Measurements from ENCODE around the gene INPP5D. TPM values are rescaled to one million over a fixed set of nuclear protein-coding genes. Genes with fewer than 3 reads are reported as not detected.

Gene INPP5D
- total and polyA plus RNA-seq, 7 donors: 1.2 to 4.2 (median 2.8) TPM

DNA sequence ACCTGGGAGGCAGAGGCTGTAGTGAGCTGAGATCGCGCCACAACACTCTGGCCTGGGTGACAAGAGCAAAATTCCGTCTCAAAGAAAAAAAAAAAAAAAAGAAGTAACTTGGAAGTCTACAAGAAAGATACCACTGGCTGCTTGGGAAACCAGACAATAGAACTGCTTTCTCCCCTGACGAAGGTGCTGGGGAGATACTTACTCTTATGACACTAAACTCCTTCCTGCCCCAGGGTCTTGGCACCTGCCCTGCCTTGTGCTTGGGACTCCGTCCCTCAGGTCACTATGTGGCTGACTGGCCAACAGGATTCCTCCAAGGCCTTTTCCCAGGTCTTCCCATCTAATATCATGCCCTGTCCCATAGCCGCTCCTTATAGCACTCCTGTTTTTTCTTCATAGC, 30.7 kb downstream of the INPP5D start:
- H3K4me3 ChIP-seq: no peak overlapping the region
- no peaks in the 10 kb centered on the region for H3K27me3 ChIP-seq (ENCODE audit: insufficient read depth in 3 of 3, low read length in 2 of 3)
- WGBS, 3 donors: 86 to 99% (median 88%) methylated on average over 6 of the region's 6 CpGs
- TF ChIP-seq, protein P1, sequence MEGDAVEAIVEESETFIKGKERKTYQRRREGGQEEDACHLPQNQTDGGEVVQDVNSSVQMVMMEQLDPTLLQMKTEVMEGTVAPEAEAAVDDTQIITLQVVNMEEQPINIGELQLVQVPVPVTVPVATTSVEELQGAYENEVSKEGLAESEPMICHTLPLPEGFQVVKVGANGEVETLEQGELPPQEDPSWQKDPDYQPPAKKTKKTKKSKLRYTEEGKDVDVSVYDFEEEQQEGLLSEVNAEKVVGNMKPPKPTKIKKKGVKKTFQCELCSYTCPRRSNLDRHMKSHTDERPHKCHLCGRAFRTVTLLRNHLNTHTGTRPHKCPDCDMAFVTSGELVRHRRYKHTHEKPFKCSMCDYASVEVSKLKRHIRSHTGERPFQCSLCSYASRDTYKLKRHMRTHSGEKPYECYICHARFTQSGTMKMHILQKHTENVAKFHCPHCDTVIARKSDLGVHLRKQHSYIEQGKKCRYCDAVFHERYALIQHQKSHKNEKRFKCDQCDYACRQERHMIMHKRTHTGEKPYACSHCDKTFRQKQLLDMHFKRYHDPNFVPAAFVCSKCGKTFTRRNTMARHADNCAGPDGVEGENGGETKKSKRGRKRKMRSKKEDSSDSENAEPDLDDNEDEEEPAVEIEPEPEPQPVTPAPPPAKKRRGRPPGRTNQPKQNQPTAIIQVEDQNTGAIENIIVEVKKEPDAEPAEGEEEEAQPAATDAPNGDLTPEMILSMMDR (IDR thresholded peaks at IDR 0.05): no peak
- no peak overlapping the region for H3K27ac ChIP-seq
- ATAC-seq (no peak), DNase-seq (no peak)
- H3K9me3 ChIP-seq: no peaks in the 10 kb centered on the region
- no peaks in the 10 kb centered on the region for H3K36me3 ChIP-seq (ENCODE audit: insufficient read depth in 1 of 2, low read depth in 1 of 2)
- intact Hi-C loops (cut with DNase I): no loop called here
- H3K4me1 ChIP-seq: peaks cover 6% of the 10 kb centered on the region

DNA sequence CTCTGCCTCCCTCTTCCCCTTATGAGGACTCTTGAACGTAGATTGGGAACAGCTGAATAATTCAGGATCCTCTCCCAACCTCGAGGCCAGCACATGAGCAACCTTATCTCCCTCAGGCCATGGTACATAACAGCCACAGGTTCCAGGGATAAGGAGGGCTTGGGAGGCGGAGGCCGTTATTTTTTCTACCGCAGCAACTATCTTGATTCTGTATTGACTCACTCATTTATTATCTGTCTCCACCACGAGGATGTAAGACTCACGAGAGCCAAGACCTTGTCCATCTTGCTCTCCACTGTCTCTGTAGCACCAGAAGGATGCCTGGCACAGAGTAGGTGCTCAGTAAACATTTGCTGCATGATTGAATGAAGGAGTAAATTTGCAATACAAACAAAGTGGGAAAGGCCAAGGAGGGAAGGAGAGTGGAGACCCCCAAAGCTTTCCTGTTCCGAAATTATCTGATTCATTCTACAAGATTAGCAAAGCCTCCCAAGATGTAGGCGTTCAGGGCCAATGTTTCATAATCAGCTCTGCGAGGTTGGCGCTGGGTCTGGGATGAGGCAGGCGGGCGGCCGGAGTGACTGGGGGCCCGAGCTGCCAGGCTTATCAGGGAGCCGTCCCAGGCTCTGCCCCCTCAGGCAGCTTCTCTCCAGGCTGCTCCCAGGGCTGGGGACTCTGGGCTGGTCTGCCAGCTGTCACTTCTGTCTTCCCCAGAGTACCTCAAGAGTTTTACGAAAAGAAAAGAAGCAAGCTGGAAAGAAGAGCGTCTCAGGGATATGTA, 31.6 kb downstream of the INPP5D start:
- DNase-seq (no peak), ATAC-seq (no peak)
- Histone ChIP-seq H3K27ac (no peak overlapping the region), H3K27me3 (ENCODE audit: insufficient read depth in 3 of 3, low read length in 2 of 3) (no peaks in the 10 kb centered on the region), H3K9me3 (no peaks in the 10 kb centered on the region), H3K36me3 (ENCODE audit: insufficient read depth in 1 of 2, low read depth in 1 of 2) (no peaks in the 10 kb centered on the region), H3K4me1 (peaks cover 4% of the 10 kb centered on the region), H3K4me3 (no peak overlapping the region)
- 88 to 89% (median 89%) methylated on average over 18 of the region's 18 CpGs for WGBS, 3 donors
- TF ChIP-seq, protein P1 (IDR thresholded peaks at IDR 0.05): no peak
- intact Hi-C loops (cut with DNase I): no loop called here

DNA sequence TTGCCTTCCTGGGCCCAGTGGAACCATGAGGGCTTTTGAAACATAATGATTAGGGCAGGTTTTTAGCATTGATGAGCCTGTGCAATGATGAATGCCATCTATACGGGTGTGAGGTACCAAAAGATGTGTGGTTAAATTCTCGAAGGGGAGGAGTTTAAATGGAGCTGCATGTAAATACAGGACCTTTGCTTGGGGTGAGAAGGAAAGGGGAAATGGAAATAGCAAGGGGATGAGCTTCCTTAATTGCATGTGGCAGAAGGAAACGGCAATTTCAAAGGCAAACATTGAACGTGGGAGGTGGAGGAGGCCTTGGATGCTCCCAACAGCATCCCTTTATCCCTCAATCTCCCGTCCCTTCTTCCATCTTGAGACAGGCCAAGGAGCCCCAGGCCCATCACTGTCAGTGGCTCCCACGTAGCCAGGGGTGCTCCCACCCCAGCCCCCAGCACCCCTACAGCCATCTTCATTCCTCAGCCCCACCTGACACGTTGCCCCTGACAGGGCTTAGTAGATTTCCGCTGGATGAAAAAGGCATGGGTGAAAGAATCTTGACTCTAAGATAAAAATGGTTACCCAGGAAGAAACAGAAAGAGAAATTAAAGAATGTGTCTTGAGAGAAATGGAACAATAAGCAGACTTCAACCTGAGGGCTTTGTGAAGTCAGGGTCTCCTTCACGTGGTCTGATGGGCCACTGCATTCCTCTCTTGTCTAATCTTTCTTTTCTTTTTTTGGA, 32.5 kb downstream of the INPP5D start:
- no peak overlapping the region for H3K4me3 ChIP-seq
- no peak for ATAC-seq
- no peaks in the 10 kb centered on the region for H3K36me3 ChIP-seq (ENCODE audit: insufficient read depth in 1 of 2, low read depth in 1 of 2)
- WGBS, 3 donors: 81 to 86% (median 81%) methylated on average over 9 of the region's 9 CpGs
- TF ChIP-seq, protein P1 (IDR thresholded peaks at IDR 0.05): no peak
- no peaks in the 10 kb centered on the region for H3K9me3 ChIP-seq
- no peak overlapping the region for H3K27ac ChIP-seq
- no peaks in the 10 kb centered on the region for H3K4me1 ChIP-seq
- no peak for DNase-seq
- intact Hi-C loops (cut with DNase I): no loop called here
- no peaks in the 10 kb centered on the region for H3K27me3 ChIP-seq (ENCODE audit: insufficient read depth in 3 of 3, low read length in 2 of 3)

DNA sequence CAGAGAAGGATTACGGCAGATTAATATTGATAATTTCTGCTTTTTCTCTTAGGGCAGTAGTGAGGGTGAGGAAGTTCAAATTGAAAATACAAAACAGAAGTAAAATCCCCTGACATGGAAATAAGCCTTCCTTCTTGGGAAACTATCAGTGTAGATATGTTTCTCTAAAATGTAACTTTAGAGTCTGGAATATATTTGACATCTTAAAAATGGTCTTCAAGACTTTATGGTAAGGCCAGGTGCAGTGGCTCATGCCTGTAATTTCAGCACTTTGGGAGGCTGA, 33.0 kb downstream of the INPP5D start:
- 79 to 89% (median 85%) methylated on average over 1 of the region's 1 CpG for whole genome bisulfite sequencing, 3 donors
- no peak overlapping the region for H3K27ac ChIP-seq
- H3K36me3 ChIP-seq (ENCODE audit: insufficient read depth in 1 of 2, low read depth in 1 of 2): no peaks in the 10 kb centered on the region
- H3K27me3 ChIP-seq (ENCODE audit: insufficient read depth in 3 of 3, low read length in 2 of 3): no peaks in the 10 kb centered on the region
- no peaks in the 10 kb centered on the region for H3K9me3 ChIP-seq
- H3K4me1 ChIP-seq: no peaks in the 10 kb centered on the region
- TF ChIP-seq, protein P1 (IDR thresholded peaks at IDR 0.05): no peak
- H3K4me3 ChIP-seq: no peak overlapping the region
- ATAC-seq (no peak), DNase-seq (no peak)
- intact Hi-C loops (cut with DNase I): no loop called here
